CD14-positive monocyte (primary cell): ENCODE results near the gene KBTBD12. TPM values are rescaled to one million over a fixed set of nuclear protein-coding genes. Genes with fewer than 3 reads are reported as not detected.

Source experiments
- DNase-seq, 3 donors: peaks; one replicate each; pipeline ENCODE4 v3.0.0-alpha.2; 2011 to 2022
- H2AFZ ChIP-seq: 2 replicates; pipeline ENCODE4 v1.6.0; 2012; ENCODE audit warnings: mild to moderate bottlenecking, low read depth, low read length, inconsistent platforms; ENCODE audit not compliant: insufficient read depth, poor library complexity, severe bottlenecking
- H3K27ac ChIP-seq, 2 donors: 1 replicate in 1 of 2; 2 replicates in 1 of 2; pipeline ENCODE4 v1.5.1; 2012 to 2013; ENCODE audit warnings: low read length in 2 of 2, control low read depth in 1 of 2, inconsistent platforms in 1 of 2, low read depth in 1 of 2, mild to moderate bottlenecking in 1 of 2
- H3K27me3 ChIP-seq, 2 donors: one replicate each; pipeline versions ENCODE4 v1.6.0 to v1.6.1; 2011 to 2013; ENCODE audit warnings: low read length in 2 of 2; ENCODE audit not compliant: control insufficient read depth in 2 of 2, insufficient read depth in 2 of 2
- H3K36me3 ChIP-seq, 2 donors: replicated peaks in 1 of 2; 1 replicate in 1 of 2; 2 replicates in 1 of 2; pipeline versions ENCODE4 v1.5.1 to v1.6.1; 2012 to 2013; ENCODE audit warnings: low read length in 2 of 2, control low read depth in 1 of 2, inconsistent platforms in 1 of 2, mild to moderate bottlenecking in 1 of 2; ENCODE audit not compliant: insufficient read depth in 2 of 2, control insufficient read depth in 1 of 2
- H3K4me1 ChIP-seq, 2 donors: 1 replicate in 1 of 2; 2 replicates in 1 of 2; pipeline versions ENCODE4 v1.5.1 to v1.6.1; 2012 to 2013; ENCODE audit warnings: low read length in 2 of 2, control low read depth in 1 of 2, inconsistent platforms in 1 of 2, mild to moderate bottlenecking in 1 of 2, moderate library complexity in 1 of 2; ENCODE audit not compliant: insufficient read depth in 2 of 2, control insufficient read depth in 1 of 2
- H3K4me2 ChIP-seq: replicated peaks from 2 replicates; pipeline ENCODE3; 2012; ENCODE audit warnings: low read length, moderate library complexity, mild to moderate bottlenecking; ENCODE audit not compliant: poor library complexity, severe bottlenecking; ENCODE audit errors: extremely low read depth
- H3K4me3 ChIP-seq, 3 experiments: fragments of 200-600 bp in 1 of 3; sonication (generic) in 1 of 3; replicated peaks in 1 of 3; 1 replicate in 2 of 3; 2 replicates in 1 of 3; pipeline ENCODE4 v1.5.1; 2011 to 2013; ENCODE audit warnings: low read length in 3 of 3, mild to moderate bottlenecking in 3 of 3, control low read depth in 2 of 3, low read depth in 2 of 3, inconsistent platforms in 1 of 3, moderate library complexity in 1 of 3
- H3K79me2 ChIP-seq: 2 replicates; pipeline ENCODE4 v1.6.0; 2012; ENCODE audit warnings: mild to moderate bottlenecking, control low read depth, inconsistent platforms, low read length, moderate library complexity; ENCODE audit not compliant: insufficient read depth
- H3K9ac ChIP-seq: 2 replicates; pipeline ENCODE4 v1.6.0; 2017; ENCODE audit warnings: low read length, mild to moderate bottlenecking; ENCODE audit not compliant: insufficient read depth, poor library complexity, severe bottlenecking
- H3K9me3 ChIP-seq, 2 donors: replicated peaks in 1 of 2; 1 replicate in 1 of 2; 2 replicates in 1 of 2; pipeline versions ENCODE4 v1.5.1 to v1.6.1; 2012 to 2013; ENCODE audit warnings: low read length in 2 of 2, control low read depth in 1 of 2; ENCODE audit not compliant: control insufficient read depth in 1 of 2, insufficient read depth in 1 of 2
- H4K20me1 ChIP-seq: 2 replicates; pipeline ENCODE4 v1.6.0; 2012; ENCODE audit warnings: mild to moderate bottlenecking, low read length, control low read depth, moderate library complexity; ENCODE audit not compliant: insufficient read depth
- H3K27ac Mint-ChIP-seq, 7 donors: one replicate each; pipeline ENCODE4 v1.8.0; 2020; ENCODE audit warnings: mild to moderate bottlenecking in 7 of 7, mixed read lengths in 7 of 7, moderate library complexity in 6 of 7, inconsistent platforms in 2 of 7
- H3K27me3 Mint-ChIP-seq, 3 donors: one replicate each; pipeline ENCODE4 v1.8.0; 2021 to 2022; ENCODE audit warnings: low read depth in 3 of 3, mild to moderate bottlenecking in 3 of 3, mixed read lengths in 3 of 3, moderate library complexity in 3 of 3, inconsistent platforms in 1 of 3
- H3K36me3 Mint-ChIP-seq, 2 donors: one replicate each; pipeline ENCODE4 v1.8.0; 2020; ENCODE audit warnings: mixed read lengths in 2 of 2, inconsistent platforms in 1 of 2, mild to moderate bottlenecking in 1 of 2
- H3K4me1 Mint-ChIP-seq: one replicate; pipeline ENCODE4 v1.8.0; 2020; ENCODE audit warnings: mild to moderate bottlenecking, mixed read lengths
- H3K4me3 Mint-ChIP-seq, 2 donors: one replicate each; pipeline ENCODE4 v1.8.0; 2020; ENCODE audit warnings: mild to moderate bottlenecking in 2 of 2, mixed read lengths in 2 of 2, moderate library complexity in 1 of 2
- H3K9me3 Mint-ChIP-seq, 7 donors: one replicate each; pipeline ENCODE4 v1.8.0; 2020 to 2022; ENCODE audit warnings: mixed read lengths in 7 of 7, mild to moderate bottlenecking in 6 of 7, moderate library complexity in 6 of 7, inconsistent platforms in 2 of 7
- CTCF ChIP-seq: fragments of 200-600 bp; IDR thresholded peaks from one replicate; pipeline ENCODE4 v1.8.0; 2022; ENCODE audit warnings: antibody characterized with exemption, mild to moderate bottlenecking
- WGBS: methylation state at CpG from one replicate; pipeline ENCODE4 v1.1.5; 2013; ENCODE audit warnings: missing lambda C conversion rate; ENCODE audit not compliant: insufficient coverage; 5-methylcytosine and 5-hydroxymethylcytosine counted together
- intact Hi-C, 2 donors: fragments of 100-400 bp; cut with micrococcal nuclease; formaldehyde crosslinking; loops; one replicate each; pipeline versions ENCODE4 v1.15.0 to v1.15.1; 2023
- polyA plus RNA-seq, 3 donors: library from polyadenylated mRNA; depleted of rRNA in 1 of 3; unstranded in 2 of 3; stranded (reverse) in 1 of 3; fragments of 300-500 nt in 2 of 3; fragments of >200 nt in 1 of 3; fragmentation: Illumina TruSeq in 2 of 3; gene quantifications; 1 replicate in 2 of 3; 2 replicates in 1 of 3; pipeline ENCODE4 v1.2.3, GENCODE V29; 2012 to 2021

Gene KBTBD12
- polyA plus RNA-seq, 3 donors = not detected

- intact Hi-C loops = no loop called here
- Histone ChIP-seq H3K9ac (no peak overlapping the region), H3K27me3 (no peaks in the 10 kb centered on the region), H3K79me2 (no peaks in the 10 kb centered on the region), H3K9me3 (peaks cover 0 to 3% of the 10 kb centered on the region in 2 donors), H4K20me1 (no peaks in the 10 kb centered on the region), H3K4me3 (no peak overlapping the region), H2AFZ (peak overlapping the region; percentile 36), H3K4me2 (no peak overlapping the region), H3K36me3 (no peaks in the 10 kb centered on the region), H3K4me1 (peaks cover 0 to 14% of the 10 kb centered on the region in 2 donors), H3K27ac (no peak overlapping the region)
- no peak for DNase-seq
- no peak for TF ChIP-seq CTCF
- Mint-ChIP-seq H3K4me3 (no peak overlapping the region), H3K27ac (no peak overlapping the region), H3K27me3 (peaks cover 4 to 5% (median 4%) of the 10 kb centered on the region in 3 donors), H3K4me1 (peaks cover 15% of the 10 kb centered on the region), H3K36me3 (peaks cover 4 to 6% of the 10 kb centered on the region in 2 donors), H3K9me3 (peaks cover 0 to 15% (median 9%) of the 10 kb centered on the region in 7 donors)
- no CpG with 5 or more reads among the region's 3 CpGs for WGBS
Measured at GRCh38 chr3:127899766-127900165, 15.3 kb upstream of the KBTBD12 start.

DNA sequence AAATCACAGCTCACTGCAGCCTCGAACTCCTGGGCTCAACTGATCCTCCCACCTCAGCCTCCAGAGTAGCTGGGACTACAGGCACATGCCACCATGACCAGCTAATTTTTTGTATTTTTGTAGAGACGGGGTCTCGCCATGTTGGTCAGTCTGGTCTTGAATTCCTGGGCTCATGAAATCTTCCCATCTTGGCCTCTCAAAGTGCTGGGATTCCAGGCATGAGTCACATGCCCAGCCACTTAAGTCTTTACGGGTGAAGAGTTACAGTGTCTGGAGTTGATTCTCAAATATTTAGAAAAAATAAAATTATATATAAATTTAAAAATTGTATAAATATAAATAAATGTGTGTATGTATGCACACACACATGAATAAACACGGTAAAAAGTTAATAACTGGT lies 14.5 kb upstream of the KBTBD12 start:
- WGBS = 100% methylated on average over 1 of the region's 5 CpGs
- H3K4me3 Mint-ChIP-seq = no peak overlapping the region
- Histone ChIP-seq H3K4me3 (no peak overlapping the region), H3K27ac (no peak overlapping the region), H3K79me2 (no peaks in the 10 kb centered on the region), H3K9me3 (peaks cover 0 to 3% of the 10 kb centered on the region in 2 donors), H3K27me3 (no peaks in the 10 kb centered on the region), H3K4me1 (peaks cover 0 to 14% of the 10 kb centered on the region in 2 donors), H3K4me2 (no peak overlapping the region), H3K36me3 (no peaks in the 10 kb centered on the region), H4K20me1 (no peaks in the 10 kb centered on the region), H3K9ac (no peak overlapping the region), H2AFZ (no peak overlapping the region)
- peaks cover 0 to 14% (median 8%) of the 10 kb centered on the region in 7 donors for H3K9me3 Mint-ChIP-seq
- no peak overlapping the region for H3K27ac Mint-ChIP-seq
- intact Hi-C loops = no loop called here
- H3K27me3 Mint-ChIP-seq = peaks cover 4 to 7% (median 6%) of the 10 kb centered on the region in 3 donors
- H3K36me3 Mint-ChIP-seq = peaks cover 4 to 6% of the 10 kb centered on the region in 2 donors
- TF ChIP-seq CTCF = no peak
- H3K4me1 Mint-ChIP-seq = peaks cover 15% of the 10 kb centered on the region
- DNase-seq = no peak
